Keratinocyte (primary cell): ENCODE results near the gene PEX5L. TPM values are rescaled to one million over a fixed set of nuclear protein-coding genes. Genes with fewer than 3 reads are reported as not detected.
A peak's percentile ranks its signal among the peaks of the same experiment; 100 is the strongest.

ENCODE experiments used
- DNase-seq: peaks from one replicate; pipeline ENCODE4 v3.0.0-alpha.2; 2011; ENCODE audit warnings: low read depth, missing footprints, low spot score
- FAIRE-seq: peaks from 2 replicates; lab custom pipeline; 2011; peaks lifted over from hg19 to GRCh38; lab: Jason Lieb, UNC
- H2AFZ ChIP-seq: 2 replicates; pipeline ENCODE4 v1.6.0; 2012; ENCODE audit warnings: low read length, control low read depth, inconsistent platforms; ENCODE audit not compliant: control insufficient read depth
- H3K27ac ChIP-seq: 2 replicates; pipeline ENCODE4 v1.5.1; 2011; ENCODE audit warnings: low read length; ENCODE audit not compliant: control insufficient read depth, insufficient read depth
- H3K27me3 ChIP-seq: 3 replicates; pipeline ENCODE4 v1.6.0; 2011; ENCODE audit warnings: low read length; ENCODE audit not compliant: control insufficient read depth, insufficient read depth; ENCODE audit errors: extremely low read depth
- H3K36me3 ChIP-seq, 2 experiments: 2 replicates in 1 of 2; 3 replicates in 1 of 2; pipeline ENCODE4 v1.5.1; 2011; ENCODE audit warnings: low read length in 2 of 2, mild to moderate bottlenecking in 1 of 2; ENCODE audit not compliant: control insufficient read depth in 2 of 2, insufficient read depth in 2 of 2; ENCODE audit errors: extremely low read depth in 1 of 2
- H3K4me1 ChIP-seq: 3 replicates; pipeline ENCODE4 v1.5.1; 2011; ENCODE audit warnings: low read length; ENCODE audit not compliant: control insufficient read depth, insufficient read depth; ENCODE audit errors: extremely low read depth
- H3K4me2 ChIP-seq: 3 replicates; pipeline ENCODE4 v1.6.0; 2011; ENCODE audit warnings: low read depth, low read length; ENCODE audit not compliant: control insufficient read depth, insufficient read depth; ENCODE audit errors: extremely low read depth
- H3K4me3 ChIP-seq, 3 experiments: fragments of 200-600 bp in 1 of 3; sonication (generic) in 1 of 3; 2 replicates in 2 of 3; 3 replicates in 1 of 3; pipeline ENCODE4 v1.5.1; 2011 to 2016; ENCODE audit warnings: low read length in 3 of 3, mild to moderate bottlenecking in 3 of 3, control low read depth in 2 of 3, inconsistent platforms in 1 of 3, low read depth in 1 of 3, mixed read lengths in 1 of 3, mixed run types in 1 of 3, moderate library complexity in 1 of 3; ENCODE audit not compliant: control insufficient read depth in 2 of 3, insufficient read depth in 2 of 3; ENCODE audit errors: extremely low read depth in 1 of 3
- H3K79me2 ChIP-seq: 2 replicates; pipeline ENCODE4 v1.6.0; 2012; ENCODE audit warnings: low read length; ENCODE audit not compliant: control insufficient read depth, insufficient read depth
- H3K9ac ChIP-seq: 3 replicates; pipeline ENCODE4 v1.6.0; 2011; ENCODE audit warnings: low read length; ENCODE audit not compliant: control insufficient read depth, insufficient read depth; ENCODE audit errors: extremely low read depth
- H3K9me1 ChIP-seq: 3 replicates; pipeline ENCODE4 v1.6.0; 2011; ENCODE audit warnings: low read length; ENCODE audit not compliant: control insufficient read depth, insufficient read depth; ENCODE audit errors: extremely low read depth
- H3K9me3 ChIP-seq: 2 replicates; pipeline ENCODE4 v1.5.1; 2012; ENCODE audit warnings: low read depth, low read length; ENCODE audit not compliant: control insufficient read depth
- H4K20me1 ChIP-seq: 3 replicates; pipeline ENCODE4 v1.6.0; 2011; ENCODE audit warnings: low read length; ENCODE audit not compliant: control insufficient read depth, insufficient read depth; ENCODE audit errors: extremely low read depth
- EZH2 ChIP-seq: IDR thresholded peaks from one replicate; pipeline ENCODE4 v1.6.1; 2012; ENCODE audit warnings: inconsistent platforms, mild to moderate bottlenecking, low read length, moderate library complexity
- dilution Hi-C: fragments of 300-500 bp; cut with MboI; formaldehyde crosslinking; loops from one replicate; pipeline ENCODE4 v1.7.0; 2020; ENCODE audit warnings: low sequenced_read_pairs; ENCODE audit not compliant: extremely low pct_ligation_motif_present
- polyA plus RNA-seq, 5 experiments: library from polyadenylated mRNA; depleted of rRNA in 3 of 5; stranded (reverse) in 3 of 5; stranded (forward) in 1 of 5; unstranded in 1 of 5; fragments of >200 nt; gene quantifications; 1 replicate in 1 of 5; 2 replicates in 3 of 5; 3 replicates in 1 of 5; pipeline versions ENCODE4 v1.2.1 to v1.2.3, GENCODE V29; 2011 to 2012; ENCODE audit warnings: missing spikeins in 2 of 5, low read depth in 1 of 5, low replicate concordance in 1 of 5
- TF ChIP-seq, protein P1 (sequence below), 3 experiments: IDR thresholded peaks in 1 of 3; conservative IDR thresholded peaks in 1 of 3; optimal IDR thresholded peaks in 1 of 3; 2 replicates in 2 of 3; 3 replicates in 1 of 3; pipeline versions ENCODE3 to v1.5.1; 2011; ENCODE audit warnings: low read length in 3 of 3, mild to moderate bottlenecking in 3 of 3, moderate library complexity in 2 of 3, control low read depth in 1 of 3, inconsistent platforms in 1 of 3; ENCODE audit not compliant: insufficient read depth in 2 of 3; ENCODE audit errors: extremely low read depth in 1 of 3

Gene PEX5L
- polyA plus RNA-seq, 1 donor (not counting 4 experiments of a cell fraction or from before 2014, with no cell fraction given), result 0.92 TPM

GRCh38 chr3:179898024-179898423 is 138.7 kb downstream of the PEX5L start:
- no peak for FAIRE-seq
- Histone ChIP-seq H3K27me3 (no peaks in the 10 kb centered on the region), H3K4me3 (no peak overlapping the region), H3K36me3 (no peaks in the 10 kb centered on the region), H3K4me2 (no peak overlapping the region), H3K79me2 (no peaks in the 10 kb centered on the region), H2AFZ (no peak overlapping the region), H3K27ac (no peak overlapping the region), H3K9me3 (no peaks in the 10 kb centered on the region), H3K9ac (no peak overlapping the region), H3K9me1 (no peaks in the 10 kb centered on the region), H3K4me1 (no peaks in the 10 kb centered on the region), H4K20me1 (no peaks in the 10 kb centered on the region)
- peak; percentile 7 for DNase-seq
- TF ChIP-seq EZH2, result no peak
- TF ChIP-seq, protein P1, sequence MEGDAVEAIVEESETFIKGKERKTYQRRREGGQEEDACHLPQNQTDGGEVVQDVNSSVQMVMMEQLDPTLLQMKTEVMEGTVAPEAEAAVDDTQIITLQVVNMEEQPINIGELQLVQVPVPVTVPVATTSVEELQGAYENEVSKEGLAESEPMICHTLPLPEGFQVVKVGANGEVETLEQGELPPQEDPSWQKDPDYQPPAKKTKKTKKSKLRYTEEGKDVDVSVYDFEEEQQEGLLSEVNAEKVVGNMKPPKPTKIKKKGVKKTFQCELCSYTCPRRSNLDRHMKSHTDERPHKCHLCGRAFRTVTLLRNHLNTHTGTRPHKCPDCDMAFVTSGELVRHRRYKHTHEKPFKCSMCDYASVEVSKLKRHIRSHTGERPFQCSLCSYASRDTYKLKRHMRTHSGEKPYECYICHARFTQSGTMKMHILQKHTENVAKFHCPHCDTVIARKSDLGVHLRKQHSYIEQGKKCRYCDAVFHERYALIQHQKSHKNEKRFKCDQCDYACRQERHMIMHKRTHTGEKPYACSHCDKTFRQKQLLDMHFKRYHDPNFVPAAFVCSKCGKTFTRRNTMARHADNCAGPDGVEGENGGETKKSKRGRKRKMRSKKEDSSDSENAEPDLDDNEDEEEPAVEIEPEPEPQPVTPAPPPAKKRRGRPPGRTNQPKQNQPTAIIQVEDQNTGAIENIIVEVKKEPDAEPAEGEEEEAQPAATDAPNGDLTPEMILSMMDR (optimal IDR thresholded peaks at IDR 0.05 in 1 of 3, IDR thresholded peaks at IDR 0.05 in 1 of 3, conservative IDR thresholded peaks at IDR 0.05 in 1 of 3; ENCODE audit: extremely low read depth in 1 of 3, insufficient read depth in 2 of 3, low read length in 3 of 3), result no peak
- dilution Hi-C loops, result no loop called here

DNA sequence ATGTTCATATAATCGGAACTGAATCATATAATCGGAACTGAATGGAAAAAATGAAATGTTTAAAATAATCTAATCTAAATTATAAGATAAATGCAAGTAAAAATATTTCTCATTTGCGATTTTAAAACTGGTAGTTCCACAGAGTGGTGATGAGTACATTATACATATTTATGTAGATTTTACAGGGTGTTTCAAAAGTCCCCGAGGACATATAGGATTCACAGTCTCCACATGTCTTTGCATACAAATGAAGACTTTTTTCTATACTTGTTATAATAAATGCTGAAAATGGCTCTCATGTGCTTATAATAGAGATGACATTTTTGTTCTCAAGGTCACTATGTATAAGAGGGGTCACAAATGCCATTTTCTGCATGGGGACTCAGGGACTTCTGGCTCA is 139.5 kb downstream of the PEX5L start:
- no peaks in the 10 kb centered on the region for H3K4me1 ChIP-seq
- DNase-seq, result no peak
- FAIRE-seq, result no peak

More for the DNA sequence above, 139.5 kb downstream of the PEX5L start:
- dilution Hi-C loops, result no loop called here
- no peaks in the 10 kb centered on the region for H3K27me3 ChIP-seq
- no peak overlapping the region for H3K27ac ChIP-seq
- H3K4me3 ChIP-seq, result no peak overlapping the region
- H3K4me2 ChIP-seq, result no peak overlapping the region
- H3K9ac ChIP-seq, result no peak overlapping the region
- no peaks in the 10 kb centered on the region for H3K79me2 ChIP-seq
- no peak for TF ChIP-seq EZH2
- TF ChIP-seq, protein P1 (optimal IDR thresholded peaks at IDR 0.05 in 1 of 3, IDR thresholded peaks at IDR 0.05 in 1 of 3, conservative IDR thresholded peaks at IDR 0.05 in 1 of 3; ENCODE audit: extremely low read depth in 1 of 3, insufficient read depth in 2 of 3, low read length in 3 of 3), result no peak
- H4K20me1 ChIP-seq, result no peaks in the 10 kb centered on the region
- H3K9me3 ChIP-seq, result no peaks in the 10 kb centered on the region
- no peak overlapping the region for H2AFZ ChIP-seq
- no peaks in the 10 kb centered on the region for H3K36me3 ChIP-seq
- no peaks in the 10 kb centered on the region for H3K9me1 ChIP-seq
